ENCODE measurements around the gene FHIP1A. TPM values are rescaled to one million over a fixed set of nuclear protein-coding genes. Genes with fewer than 3 reads are reported as not detected.
"Not testable (repeated sequence)": the region's sequence is repeated elsewhere in the genome, so short reads cannot be mapped to it uniquely, and the experiment has no call there.

Gene FHIP1A
- total RNA-seq (2014; rRNA removed; shearing (Covaris generic)), result 8.5 and 11.7 TPM in 2 replicates
- polyA plus RNA-seq (2015; cell fraction: cytosol; rRNA removed), result 1.5 and 1.8 TPM in 2 replicates
- 3.0 and 4.2 TPM in 2 replicates for polyA plus RNA-seq (2015; cell fraction: nucleus; rRNA removed)

DNA sequence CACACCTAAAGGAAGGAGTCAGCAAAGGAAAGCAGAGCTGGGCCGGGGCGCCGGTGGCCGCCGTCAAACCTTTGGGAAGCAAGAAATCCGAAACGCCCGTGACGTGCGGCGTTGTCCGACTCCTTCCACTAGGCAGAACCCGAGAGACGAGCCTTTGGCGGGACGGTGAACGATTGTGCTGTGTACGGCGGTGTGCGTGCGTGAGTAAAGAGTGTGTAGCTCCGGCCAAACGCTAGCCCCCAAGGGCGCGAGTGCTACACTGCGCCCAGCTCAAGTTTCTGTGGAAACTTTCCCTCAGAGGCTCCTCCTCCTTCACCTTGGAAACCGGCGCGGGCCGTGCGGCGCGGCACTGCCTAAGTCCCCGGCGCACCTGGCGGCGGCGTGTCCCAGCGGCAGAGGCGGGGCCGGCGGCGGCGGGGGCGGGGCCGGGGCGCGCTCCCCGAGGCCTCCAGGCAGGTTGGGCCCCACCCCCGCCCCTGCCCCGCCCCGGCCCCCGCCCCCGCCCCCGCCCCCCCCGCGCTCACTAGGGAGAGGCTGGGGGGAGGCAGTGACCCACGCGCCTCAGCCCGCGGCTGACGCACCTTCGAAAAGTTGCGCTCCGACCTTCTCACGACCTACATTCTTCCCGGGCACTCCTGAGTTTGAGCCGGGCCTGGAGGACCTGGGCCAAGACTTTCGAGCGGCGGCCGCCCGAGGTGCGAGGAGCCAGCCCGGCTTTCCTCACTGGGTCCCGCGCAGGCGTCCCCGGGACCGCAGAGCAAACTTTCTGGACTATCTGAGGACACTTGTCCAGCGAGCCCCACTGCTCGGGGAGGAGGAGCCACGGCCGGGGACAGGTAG lies at the start of gene FHIP1A:
Gene FHIP1A, plus strand, starts transcription at position 547 of the 840 bp plus-strand sequence. CDS start 157,084 bp downstream, outside the sequence.
- peak; percentile 86 for DNase-seq (ENCODE audit: low read depth)

DNA sequence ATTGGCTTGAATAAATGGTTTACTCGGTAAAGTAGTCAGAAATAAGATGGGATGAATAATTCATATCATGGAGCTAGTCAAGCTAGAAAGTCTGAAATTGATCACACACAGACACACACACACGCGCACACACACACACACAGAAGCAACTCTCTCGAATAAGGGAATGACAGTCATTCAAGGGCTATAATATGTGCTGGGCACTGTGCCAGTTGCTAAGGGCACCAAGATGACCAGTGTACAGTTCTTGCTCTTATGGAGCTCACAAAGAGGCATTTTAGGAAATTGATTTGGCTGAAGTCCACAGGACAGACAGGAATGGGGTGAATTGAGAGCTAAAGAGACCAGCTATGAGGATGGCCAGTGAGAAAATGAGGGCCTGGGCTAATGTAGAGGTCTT lies 49.4 kb upstream of the FHIP1A start:
- DNase-seq (ENCODE audit: low read depth), result no peak

DNA sequence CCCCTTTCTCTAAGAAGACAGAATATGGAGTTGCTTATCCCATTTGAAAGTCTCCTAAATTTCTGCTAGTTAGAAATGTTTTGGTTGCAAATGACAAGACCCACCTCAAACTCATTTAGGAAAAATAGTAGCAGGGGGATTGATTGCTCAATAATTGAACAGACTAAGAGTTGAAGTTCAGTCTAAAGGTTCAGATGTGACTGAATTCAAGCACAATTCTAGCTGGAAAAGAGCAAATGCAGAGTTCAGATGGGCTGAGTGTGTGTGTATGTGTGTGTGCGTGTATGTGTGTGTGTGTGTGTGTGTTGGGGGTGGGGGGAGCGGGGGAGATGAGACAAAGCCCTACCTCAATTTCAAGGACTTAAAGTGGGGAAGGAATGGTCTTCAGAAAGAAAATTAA lies 47.9 kb upstream of the FHIP1A start:
- no peak for DNase-seq (ENCODE audit: low read depth)

DNA sequence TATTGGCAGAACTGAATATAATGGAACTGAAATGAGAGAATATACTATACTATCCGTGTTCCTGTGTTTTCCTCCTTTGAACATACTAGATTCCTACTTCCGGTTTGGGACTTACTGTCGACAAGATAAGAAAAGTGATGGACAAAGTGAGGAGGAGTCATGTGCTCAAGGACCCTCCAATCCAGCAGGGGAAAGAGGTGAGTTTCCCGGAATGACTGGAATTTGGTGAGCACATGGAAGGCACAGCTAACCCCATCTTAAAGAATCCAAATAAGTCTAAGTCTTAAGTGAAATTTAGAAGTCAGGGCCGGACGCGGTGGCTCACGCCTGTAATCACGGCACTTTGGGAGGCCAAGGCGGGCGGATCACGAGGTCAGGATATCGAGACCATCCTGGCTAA lies 47.0 kb upstream of the FHIP1A start:
- no peak for DNase-seq (ENCODE audit: low read depth)

DNA sequence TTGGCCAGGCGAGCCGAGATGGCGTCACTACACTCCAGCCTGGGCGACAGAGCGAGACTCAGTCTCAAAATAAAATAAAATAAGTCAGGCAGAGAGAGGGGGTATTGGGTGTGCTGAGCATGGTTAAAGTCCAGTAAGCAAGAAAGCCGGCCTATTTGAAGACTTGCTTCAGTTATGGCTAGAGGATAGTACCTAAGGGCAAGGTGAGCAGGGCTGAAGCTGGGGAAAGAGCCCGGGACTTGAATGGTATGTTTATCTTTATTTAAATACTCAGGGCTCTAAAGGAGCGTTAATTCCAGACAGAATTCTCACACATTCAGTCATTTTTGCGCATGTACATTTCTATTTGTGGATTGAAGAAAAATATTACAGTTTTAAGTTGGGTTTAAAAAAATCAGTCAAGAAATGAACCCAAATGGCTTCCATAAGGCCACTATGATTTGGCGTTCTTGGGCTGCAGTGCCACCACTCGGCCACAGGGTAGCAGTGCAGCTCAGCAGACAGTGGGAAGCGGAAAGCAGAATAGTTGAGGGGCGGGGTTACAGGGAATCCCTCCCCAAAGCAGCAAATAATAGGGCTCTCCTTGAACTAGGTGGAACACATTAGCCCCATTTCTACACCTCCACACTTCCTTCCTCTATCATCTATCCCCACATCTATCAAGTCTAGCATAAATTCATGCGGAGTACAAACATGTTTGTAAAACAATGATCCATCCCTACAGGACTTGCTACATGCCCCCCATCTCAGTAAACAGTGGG lies 46.4 kb upstream of the FHIP1A start:
- DNase-seq (ENCODE audit: low read depth), result peak; percentile 80

DNA sequence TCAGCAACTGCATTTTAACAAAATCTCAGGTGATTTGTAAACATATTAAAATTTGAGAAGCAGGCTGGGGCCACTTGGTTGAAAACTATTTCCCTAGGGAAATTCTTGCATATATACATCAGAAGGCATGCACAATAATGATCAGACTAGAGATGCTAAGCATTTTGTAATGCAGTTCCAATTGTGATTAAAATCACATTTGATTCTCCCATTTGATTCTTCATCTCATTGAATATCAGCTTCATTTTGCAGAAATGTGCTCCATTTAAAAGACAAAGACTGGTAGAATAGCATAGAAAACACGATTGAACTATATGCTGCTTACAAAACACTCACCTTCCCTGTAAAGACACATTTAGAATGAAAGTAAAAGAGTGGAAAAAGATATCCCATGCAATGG lies 32.4 kb upstream of the FHIP1A start:
- no peak for DNase-seq (ENCODE audit: low read depth)

DNA sequence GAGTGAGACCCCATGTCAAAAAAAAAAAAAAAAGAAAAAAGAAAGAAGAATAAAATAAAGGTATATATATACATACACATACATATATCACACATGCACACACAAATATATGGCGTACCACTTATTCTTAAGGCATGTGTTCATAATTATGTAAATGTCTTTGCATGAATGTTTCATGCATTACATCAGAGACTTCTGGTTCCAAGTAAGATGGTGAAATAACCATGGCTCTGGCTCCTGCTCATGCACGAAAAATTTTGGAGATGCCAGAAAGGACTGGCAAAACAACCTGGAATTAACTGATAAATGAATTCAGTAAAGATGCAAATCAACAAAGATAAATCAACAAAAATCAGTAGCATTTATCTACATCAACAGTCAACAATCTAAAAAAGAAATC lies 19.7 kb upstream of the FHIP1A start:
- no peak for DNase-seq (ENCODE audit: low read depth)

DNA sequence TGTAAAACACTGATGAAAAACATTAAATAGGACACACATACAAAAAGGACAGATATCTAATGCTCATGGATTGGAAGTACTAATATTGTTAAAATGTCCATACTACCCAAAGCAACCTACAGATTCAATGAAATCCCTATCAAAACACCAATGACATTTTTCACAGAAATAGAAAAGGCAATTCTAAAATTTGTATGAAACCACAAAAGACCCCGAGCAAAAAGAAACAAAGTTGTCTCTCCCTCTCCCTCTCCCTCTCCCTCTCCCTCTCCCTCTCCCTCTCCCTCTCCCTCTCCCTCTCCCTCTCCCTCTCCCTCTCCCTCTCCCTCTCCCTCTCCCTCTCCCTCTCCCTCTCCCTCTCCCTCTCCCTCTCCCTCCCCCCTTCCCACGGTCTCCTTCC lies 19.2 kb upstream of the FHIP1A start:
- not testable (repeated sequence) for DNase-seq (ENCODE audit: low read depth)

DNA sequence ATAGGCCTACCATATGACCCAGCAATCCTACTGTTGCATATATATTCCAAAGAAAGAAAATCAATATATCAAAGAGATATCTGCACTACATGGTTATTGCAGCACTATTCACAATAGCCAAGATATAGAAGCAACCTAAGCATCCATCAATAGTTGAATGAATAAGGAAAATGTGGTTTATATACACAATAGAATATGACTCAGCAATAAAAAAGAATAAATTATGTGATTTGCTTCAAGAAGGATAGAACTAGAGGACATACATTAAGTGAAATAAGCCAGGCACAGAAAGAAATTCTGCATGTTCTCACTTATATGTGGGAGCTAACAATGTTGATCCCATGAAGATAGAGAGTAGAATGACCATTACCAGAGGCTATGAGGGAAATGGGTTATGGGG lies 13.1 kb upstream of the FHIP1A start:
- no peak for DNase-seq (ENCODE audit: low read depth)

DNA sequence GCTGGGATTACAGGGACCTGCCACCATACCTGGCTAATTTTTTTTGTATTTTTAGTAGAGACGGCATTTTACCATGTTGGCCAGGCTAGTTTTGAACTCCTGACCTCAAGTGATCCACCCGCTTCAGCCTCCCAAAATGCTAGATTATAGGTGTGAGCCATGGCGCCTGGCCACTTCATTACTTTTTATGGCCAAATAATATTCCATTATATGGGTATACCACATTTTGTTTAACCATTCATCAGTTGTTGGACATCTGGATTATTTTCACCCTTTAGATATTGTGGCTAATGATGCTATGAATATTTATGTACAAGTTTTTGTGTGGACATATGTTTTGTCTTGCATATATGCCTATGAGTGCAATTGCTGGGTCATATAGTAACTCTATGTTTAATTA lies 8.6 kb upstream of the FHIP1A start:
- DNase-seq (ENCODE audit: low read depth), result no peak

DNA sequence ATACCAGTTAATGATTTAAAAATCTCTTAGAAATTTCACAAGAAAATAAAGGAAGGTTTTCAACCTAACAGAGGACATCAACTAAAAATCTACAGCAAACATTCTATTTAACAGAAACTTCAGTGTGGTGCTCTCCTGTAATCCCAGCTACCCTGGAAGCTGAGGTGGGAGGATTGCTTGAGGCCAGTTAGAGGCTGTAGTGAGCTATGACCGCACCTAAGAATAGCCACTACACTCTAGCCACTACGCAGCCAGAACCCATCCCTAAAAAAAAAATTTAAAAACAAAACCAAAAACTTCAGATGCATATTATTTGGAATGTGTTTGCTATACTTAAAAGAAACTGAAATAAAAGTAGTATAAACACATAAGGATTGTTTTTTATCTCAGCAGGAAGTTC lies 7.2 kb upstream of the FHIP1A start:
- DNase-seq (ENCODE audit: low read depth), result no peak

DNA sequence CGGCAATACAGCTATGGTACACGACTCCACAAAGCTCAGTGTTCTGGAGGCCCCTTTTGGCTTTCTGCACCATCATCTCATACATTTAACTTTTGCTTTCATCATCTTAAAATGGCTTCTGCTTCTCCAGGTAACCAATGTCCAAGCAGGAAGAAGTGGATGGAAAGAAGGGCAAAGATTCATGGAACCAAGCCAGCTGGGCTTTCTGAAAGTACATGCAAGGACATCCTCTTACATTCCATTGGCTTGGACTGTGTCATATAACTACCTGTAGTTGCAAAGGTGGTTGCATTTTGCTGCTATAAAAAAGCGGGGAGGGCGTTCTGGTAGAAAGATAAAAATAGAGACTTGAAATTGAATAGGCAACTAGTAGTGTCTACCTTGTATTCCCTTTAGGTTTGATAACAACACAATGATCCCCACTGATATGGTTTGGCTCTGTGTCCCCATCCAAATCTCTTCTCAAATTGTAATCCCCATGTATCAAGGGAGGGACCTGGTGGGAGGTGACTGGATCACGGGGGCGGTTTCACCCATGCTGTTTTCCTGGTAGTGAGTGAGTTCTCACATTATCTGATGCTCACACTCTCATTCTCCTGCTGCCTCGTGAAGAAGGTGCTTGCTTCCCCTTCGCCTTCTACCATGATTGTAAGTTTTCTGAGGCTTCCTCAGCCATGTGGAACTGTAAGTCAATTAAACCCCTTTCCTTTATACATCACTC lies 6.7 kb upstream of the FHIP1A start:
- DNase-seq (ENCODE audit: low read depth), result no peak

DNA sequence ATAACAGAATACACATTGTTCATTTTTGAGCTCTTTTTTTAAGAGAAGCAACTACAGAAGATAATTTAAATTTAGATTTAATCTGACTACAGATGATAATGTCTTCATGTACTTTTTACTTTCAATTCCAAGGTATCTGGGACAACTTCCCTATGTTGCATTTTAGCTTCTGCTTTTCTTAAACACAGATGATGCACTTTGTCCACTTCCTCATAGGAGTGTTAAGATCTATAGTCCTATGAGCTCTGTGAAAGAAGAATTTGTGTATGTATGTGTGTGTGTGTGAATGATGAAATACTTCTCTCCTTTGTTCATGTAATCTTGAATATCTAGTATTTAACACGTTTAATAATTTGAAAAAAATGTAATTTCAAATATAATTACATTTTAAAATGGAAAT lies 5.3 kb upstream of the FHIP1A start:
- no peak for DNase-seq (ENCODE audit: low read depth)

DNA sequence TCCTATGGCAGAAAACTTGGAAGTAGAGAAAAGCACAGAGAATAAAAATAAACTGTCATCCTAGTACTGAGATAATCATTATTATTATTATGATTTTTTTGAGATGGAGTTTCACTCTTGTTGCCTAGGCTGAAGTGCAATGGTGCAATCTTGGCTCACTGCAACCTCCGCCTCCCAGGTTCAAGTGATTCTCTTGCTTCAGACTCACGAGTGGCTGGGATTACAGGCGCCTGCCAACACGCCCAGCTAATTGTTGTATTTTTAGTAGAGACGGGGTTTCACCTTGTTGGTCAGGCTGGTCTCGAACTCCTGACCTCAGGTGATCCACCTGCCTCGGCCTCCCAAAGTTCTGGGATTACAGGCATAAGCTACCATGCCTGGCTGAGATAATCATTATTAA lies 4.2 kb upstream of the FHIP1A start:
- DNase-seq (ENCODE audit: low read depth), result not testable (repeated sequence)

DNA sequence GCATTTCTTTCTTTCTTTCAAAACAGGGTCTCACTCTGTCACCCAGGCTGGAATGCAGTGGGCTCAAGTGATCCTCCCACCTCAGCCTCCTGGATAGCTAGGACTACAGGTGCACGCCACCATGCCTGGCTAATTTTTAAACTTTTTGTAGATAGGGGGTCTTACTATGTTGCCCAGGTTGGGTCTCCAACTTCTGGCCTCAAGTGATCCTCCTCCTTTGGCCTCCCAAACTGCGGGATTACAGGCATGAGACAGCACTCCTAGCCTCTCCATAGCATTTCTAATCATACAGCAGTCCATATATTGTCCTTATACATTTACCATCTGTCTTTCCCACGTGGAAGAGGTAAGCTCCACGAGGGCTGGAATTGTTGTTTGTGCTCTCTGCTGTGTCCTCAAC lies 2.0 kb upstream of the FHIP1A start:
- no peak for DNase-seq (ENCODE audit: low read depth)

DNA sequence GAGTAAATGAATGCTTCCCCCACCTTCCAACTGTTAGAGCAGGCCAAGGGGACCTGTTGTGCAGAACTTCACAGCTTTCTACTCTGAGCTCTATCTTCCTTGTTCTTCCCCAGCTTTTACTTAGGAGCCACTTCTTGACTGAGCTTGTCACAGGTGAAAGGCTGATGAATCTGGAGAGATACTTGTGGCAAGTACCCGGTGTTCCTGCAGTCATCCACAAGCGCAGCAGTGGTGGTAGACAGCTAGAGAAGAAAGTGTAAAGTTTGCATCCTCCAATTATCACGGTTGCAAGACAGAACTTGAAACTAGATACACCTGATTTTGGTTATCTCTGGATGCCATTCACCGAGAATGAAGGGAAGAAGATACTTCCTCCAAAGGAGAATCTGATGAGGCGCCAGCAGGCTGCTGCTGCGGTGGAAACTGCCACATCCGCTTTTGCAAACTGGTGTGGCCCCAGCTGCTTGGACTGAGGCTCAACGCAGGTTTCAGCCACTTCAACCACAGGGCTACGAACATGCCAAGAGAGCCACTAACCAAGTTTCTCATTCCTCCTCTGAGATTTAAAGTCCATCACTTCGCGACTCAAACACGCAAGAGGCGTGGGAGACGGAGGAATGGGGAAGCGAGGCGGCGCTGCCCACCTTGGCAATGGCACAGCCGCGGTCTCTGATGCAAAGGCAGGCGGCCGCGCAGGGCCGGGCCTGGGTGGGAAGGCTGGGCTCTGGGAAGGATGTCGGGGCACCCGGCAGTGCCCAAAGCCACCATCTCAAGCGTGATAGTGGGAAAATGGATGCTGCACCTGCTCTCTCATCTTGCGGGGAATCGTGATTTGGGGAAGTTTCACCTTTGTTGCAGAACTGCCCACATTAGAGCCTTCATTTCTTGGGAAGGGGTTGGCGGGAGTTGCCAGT lies 1.3 kb upstream of the FHIP1A start:
- DNase-seq (ENCODE audit: low read depth), result no peak

DNA sequence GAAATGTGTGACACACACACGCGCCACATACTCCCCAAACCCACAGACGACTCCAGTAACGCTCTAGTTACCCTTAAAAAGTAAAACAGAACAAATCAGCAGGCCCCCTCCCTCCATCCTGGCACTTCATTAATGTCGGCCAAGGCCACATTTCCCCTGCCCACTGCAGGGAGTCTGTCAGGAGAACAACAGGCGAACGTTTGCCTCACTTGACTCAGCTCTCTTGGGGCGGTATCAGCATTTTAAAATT lies 671 bp upstream of the FHIP1A start:
- peak; percentile 8 for DNase-seq (ENCODE audit: low read depth)

DNA sequence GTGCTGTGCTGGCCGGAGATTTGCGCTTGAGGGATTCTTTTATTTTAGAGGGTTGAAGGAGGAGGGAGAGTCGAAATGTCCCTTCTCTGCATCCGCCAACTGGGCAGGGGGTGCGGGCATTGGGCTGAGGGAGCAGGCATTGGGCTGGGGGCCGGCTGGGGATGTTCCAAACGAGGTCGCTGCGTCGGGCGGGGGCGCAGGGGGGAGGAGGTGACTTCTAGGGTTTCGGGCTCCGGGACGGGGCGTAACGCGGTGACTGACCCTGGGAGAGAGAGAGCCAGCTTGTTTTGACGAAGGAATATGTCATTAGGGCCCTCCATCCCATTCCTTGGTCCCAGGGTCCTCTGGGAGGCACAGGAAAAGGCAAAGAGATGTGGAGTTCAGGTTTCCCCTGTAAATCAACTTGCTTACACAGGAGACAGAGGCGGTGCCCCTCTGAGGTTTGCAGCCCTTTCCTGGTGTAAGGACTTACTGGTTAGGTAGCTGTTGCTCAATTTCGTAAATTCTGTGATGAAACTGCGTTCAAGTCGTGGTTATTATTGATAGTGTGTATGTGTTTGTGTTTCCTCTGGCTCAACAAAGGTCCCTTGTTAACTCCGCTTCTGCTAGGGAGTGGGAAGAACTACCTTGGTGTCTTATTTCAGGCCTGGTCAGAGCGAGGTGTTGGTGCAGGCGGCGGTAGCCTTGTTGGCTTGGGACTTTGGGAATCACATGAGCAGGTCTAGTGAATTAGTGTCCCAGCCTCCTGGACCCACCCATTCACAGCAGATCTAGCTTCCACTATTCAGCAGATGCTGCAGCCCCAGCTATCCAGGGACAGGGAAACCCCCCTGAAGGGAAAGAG lies 716 bp downstream of the FHIP1A start:
- peak; percentile 65 for DNase-seq (ENCODE audit: low read depth)

DNA sequence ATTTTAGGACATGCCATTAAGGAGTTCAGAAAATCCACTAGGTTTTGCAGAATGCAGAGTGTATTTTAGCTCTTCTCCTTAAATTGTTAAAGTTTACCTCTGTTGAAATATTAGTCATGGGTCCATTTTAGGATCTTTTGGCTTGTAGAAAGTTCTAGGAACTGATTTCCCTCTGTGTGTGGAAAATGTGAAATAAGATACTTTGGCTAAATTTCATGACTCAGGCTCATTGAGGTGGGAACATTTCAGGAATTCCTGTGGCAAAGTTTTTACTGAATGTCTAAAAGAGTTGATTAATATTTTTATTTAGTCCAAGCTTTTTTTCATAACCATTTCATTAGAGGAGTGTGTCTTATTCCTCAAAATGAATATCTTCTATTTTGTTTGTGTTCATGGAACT lies 7.0 kb downstream of the FHIP1A start:
- peak; percentile 83 for DNase-seq (ENCODE audit: low read depth)

DNA sequence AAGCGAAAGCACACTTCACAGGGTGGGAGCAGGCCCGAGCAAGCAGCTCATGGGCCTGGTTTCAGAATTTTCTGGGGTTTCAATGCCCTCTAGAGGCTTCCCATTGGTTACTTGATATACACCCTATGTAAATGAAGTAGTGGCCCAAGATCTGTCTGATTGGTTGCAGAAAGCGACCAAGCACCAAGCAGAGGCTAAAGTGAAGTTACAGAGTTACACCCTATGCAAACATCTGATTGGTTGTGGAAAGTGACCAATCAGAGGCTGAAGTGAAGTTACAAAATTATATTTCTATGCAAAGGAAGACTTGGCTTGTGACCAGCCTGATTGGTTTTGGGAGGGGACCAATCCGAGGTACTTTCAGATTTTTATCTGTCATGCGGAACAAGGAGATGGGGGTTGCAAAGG lies 8.2 kb downstream of the FHIP1A start:
- peak; percentile 23 for DNase-seq (ENCODE audit: low read depth)
